Neural cell (in vitro differentiated cells): ENCODE measurements around the gene GRIN3B. TPM values are rescaled to one million over a fixed set of nuclear protein-coding genes. Genes with fewer than 3 reads are reported as not detected.

Experiments used
- H2AFZ ChIP-seq: fragments of 200-600, 300-800 bp; sonication (generic), shearing (Covaris generic); 2 replicates; pipeline ENCODE4 v1.6.0; 2014; ENCODE audit warnings: low read depth, mild to moderate bottlenecking, antibody characterized with exemption, low read length, moderate library complexity
- H3F3A ChIP-seq: fragments of 200-600 bp; shearing (Covaris generic); 2 replicates; pipeline ENCODE4 v1.6.1; 2016; ENCODE audit warnings: mild to moderate bottlenecking, moderate library complexity, mixed read lengths, antibody characterized with exemption, low read length; ENCODE audit not compliant: insufficient read depth, poor library complexity, severe bottlenecking
- H3K27ac ChIP-seq: fragments of 200-600, 300-800 bp; sonication (generic), shearing (Covaris generic); 2 replicates; pipeline ENCODE4 v1.5.1; 2014; ENCODE audit warnings: mild to moderate bottlenecking, low read length, moderate library complexity
- H3K27me3 ChIP-seq: fragments of 300-800, 200-600 bp; sonication (generic), shearing (Covaris generic); 2 replicates; pipeline ENCODE4 v1.6.0; 2014; ENCODE audit warnings: mild to moderate bottlenecking, low read depth, low read length, moderate library complexity; ENCODE audit not compliant: insufficient read depth
- H3K36me3 ChIP-seq: fragments of 300-800, 200-600 bp; sonication (generic), shearing (Covaris generic); 2 replicates; pipeline ENCODE4 v1.5.1; 2014; ENCODE audit warnings: mild to moderate bottlenecking, antibody characterized with exemption, low read length, moderate library complexity; ENCODE audit not compliant: insufficient read depth
- H3K4me2 ChIP-seq: fragments of 300-800, 200-600 bp; sonication (generic), shearing (Covaris generic); 2 replicates; pipeline ENCODE4 v1.6.0; 2014; ENCODE audit warnings: mild to moderate bottlenecking, low read length
- H3K4me3 ChIP-seq: fragments of 300-800, 200-600 bp; sonication (generic), shearing (Covaris generic); 2 replicates; pipeline ENCODE4 v1.5.1; 2014; ENCODE audit warnings: mild to moderate bottlenecking, low read length, moderate library complexity
- H3K79me2 ChIP-seq: fragments of 200-600 bp; shearing (Covaris generic); replicated peaks from 2 replicates; pipeline ENCODE4 v1.6.0; 2014; ENCODE audit warnings: mild to moderate bottlenecking, low read length, moderate library complexity; ENCODE audit not compliant: insufficient read depth
- H3K9ac ChIP-seq: fragments of 300-800, 200-600 bp; sonication (generic), shearing (Covaris generic); 2 replicates; pipeline ENCODE4 v1.6.1; 2016; ENCODE audit warnings: mild to moderate bottlenecking, low read length, mixed read lengths
- H3K9me2 ChIP-seq: fragments of 200-600 bp; shearing (Covaris generic); 2 replicates; pipeline ENCODE4 v1.6.1; 2016; ENCODE audit warnings: mild to moderate bottlenecking, low read length, mixed read lengths; ENCODE audit not compliant: insufficient read depth
- H3K9me3 ChIP-seq: fragments of 200-600, 300-800 bp; sonication (generic), shearing (Covaris generic); 2 replicates; pipeline ENCODE4 v1.6.1; 2016; ENCODE audit warnings: mild to moderate bottlenecking, mixed run types, low read length, moderate library complexity, mixed read lengths
- H4K20me1 ChIP-seq: fragments of 200-600 bp; shearing (Covaris generic); 2 replicates; pipeline ENCODE4 v1.6.1; 2016; ENCODE audit warnings: mild to moderate bottlenecking, mixed run types; ENCODE audit not compliant: insufficient read depth
- EP300 ChIP-seq: fragments of 450-650 bp; conservative IDR thresholded peaks from 2 replicates; pipeline ENCODE4 v1.6.1; 2014; ENCODE audit warnings: antibody characterized with exemption, mild to moderate bottlenecking, moderate library complexity; ENCODE audit not compliant: poor library complexity, severe bottlenecking
- EZH2 ChIP-seq: fragments of 200-600, 300-800 bp; shearing (Covaris generic), sonication (generic); IDR thresholded peaks from 2 replicates; pipeline ENCODE4 v1.6.1; 2014; ENCODE audit warnings: antibody characterized with exemption, low read length, borderline replicate concordance, mild to moderate bottlenecking; ENCODE audit not compliant: insufficient read depth, poor library complexity, severe bottlenecking
- MXI1 ChIP-seq: fragments of 450-650 bp; conservative IDR thresholded peaks from 2 replicates; pipeline ENCODE4 v1.6.1; 2014; ENCODE audit warnings: antibody characterized with exemption, mild to moderate bottlenecking; ENCODE audit not compliant: poor library complexity, severe bottlenecking
- POLR2AphosphoS5 ChIP-seq: IDR thresholded peaks from 2 replicates; pipeline ENCODE4 v1.6.1; 2012
- RAD21 ChIP-seq: fragments of 450-650 bp; conservative IDR thresholded peaks from 2 replicates; pipeline ENCODE4 v1.6.1; 2014; ENCODE audit warnings: antibody characterized with exemption, mild to moderate bottlenecking, moderate library complexity
- SMC3 ChIP-seq: fragments of 450-650 bp; conservative IDR thresholded peaks from 2 replicates; pipeline ENCODE4 v1.6.1; 2014; ENCODE audit warnings: antibody characterized with exemption, mild to moderate bottlenecking, moderate library complexity; ENCODE audit not compliant: poor library complexity
- TAF1 ChIP-seq: IDR thresholded peaks from 2 replicates; pipeline ENCODE4 v1.6.1; 2012; ENCODE audit warnings: low read depth
- polyA plus RNA-seq: library from polyadenylated mRNA; depleted of rRNA; stranded (reverse); fragments of >200 nt; gene quantifications from 2 replicates; pipeline ENCODE4 v1.2.3, GENCODE V29; 2014
- TF ChIP-seq, protein P1 (sequence below): IDR thresholded peaks from 2 replicates; pipeline ENCODE4 v1.6.1; 2012; ENCODE audit warnings: borderline replicate concordance
- TF ChIP-seq, protein P2 (sequence below): fragments of 450-650 bp; IDR thresholded peaks from 2 replicates; pipeline ENCODE4 v1.5.1; 2014; ENCODE audit warnings: antibody characterized with exemption, mild to moderate bottlenecking, moderate library complexity; ENCODE audit not compliant: poor library complexity, severe bottlenecking

The GRIN3B gene
- polyA plus RNA-seq, 1 donor from 2014 or later, result 0.46 TPM

DNA sequence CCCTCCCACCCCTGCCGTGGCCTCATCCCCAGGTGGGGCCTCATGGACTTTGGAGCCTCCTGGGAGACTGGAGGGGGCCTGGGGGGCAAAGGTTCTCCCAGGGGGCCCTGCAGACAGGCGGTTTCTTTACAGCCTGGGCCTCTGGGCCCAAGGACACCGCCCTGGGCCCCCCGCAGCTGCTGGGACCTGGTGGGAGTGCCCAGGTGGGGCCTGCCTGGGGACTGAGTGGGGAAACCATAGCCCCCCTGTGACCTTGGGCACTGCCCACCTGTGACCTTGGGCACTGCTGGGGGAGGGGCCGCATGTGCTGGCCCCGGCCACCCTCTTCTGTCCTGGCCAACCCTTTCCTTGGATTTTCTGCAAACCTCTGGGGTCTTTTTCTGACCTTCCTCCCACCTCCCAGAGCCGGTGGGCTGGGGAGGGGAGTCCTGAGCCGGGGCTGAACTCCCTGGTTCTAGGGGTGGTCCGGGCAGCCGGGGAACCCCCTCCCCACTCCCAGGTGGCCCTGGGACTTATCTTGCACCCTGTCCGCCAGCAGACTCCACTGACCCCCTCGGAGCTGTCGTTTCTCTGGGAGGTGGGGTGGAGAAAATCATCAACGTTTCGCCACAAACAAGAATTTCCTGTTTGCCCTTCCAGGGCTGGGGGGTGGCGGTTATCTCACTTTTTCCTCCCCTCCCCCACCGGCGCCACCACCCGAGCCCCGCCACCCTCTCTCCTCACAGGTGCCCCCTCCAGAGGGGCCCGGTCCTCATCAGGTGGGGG is 47.4 kb upstream of the GRIN3B start:
- Histone ChIP-seq H3K9me2 (no peaks in the 10 kb centered on the region), H3K79me2 (no peaks in the 10 kb centered on the region), H3K27ac (no peak overlapping the region), H3F3A (no peaks in the 10 kb centered on the region), H4K20me1 (no peaks in the 10 kb centered on the region), H3K9me3 (no peaks in the 10 kb centered on the region), H2AFZ (no peak overlapping the region), H3K4me3 (no peak overlapping the region), H3K9ac (no peak overlapping the region), H3K4me2 (no peak overlapping the region), H3K36me3 (no peaks in the 10 kb centered on the region), H3K27me3 (no peaks in the 10 kb centered on the region)
- TF ChIP-seq, protein P1, sequence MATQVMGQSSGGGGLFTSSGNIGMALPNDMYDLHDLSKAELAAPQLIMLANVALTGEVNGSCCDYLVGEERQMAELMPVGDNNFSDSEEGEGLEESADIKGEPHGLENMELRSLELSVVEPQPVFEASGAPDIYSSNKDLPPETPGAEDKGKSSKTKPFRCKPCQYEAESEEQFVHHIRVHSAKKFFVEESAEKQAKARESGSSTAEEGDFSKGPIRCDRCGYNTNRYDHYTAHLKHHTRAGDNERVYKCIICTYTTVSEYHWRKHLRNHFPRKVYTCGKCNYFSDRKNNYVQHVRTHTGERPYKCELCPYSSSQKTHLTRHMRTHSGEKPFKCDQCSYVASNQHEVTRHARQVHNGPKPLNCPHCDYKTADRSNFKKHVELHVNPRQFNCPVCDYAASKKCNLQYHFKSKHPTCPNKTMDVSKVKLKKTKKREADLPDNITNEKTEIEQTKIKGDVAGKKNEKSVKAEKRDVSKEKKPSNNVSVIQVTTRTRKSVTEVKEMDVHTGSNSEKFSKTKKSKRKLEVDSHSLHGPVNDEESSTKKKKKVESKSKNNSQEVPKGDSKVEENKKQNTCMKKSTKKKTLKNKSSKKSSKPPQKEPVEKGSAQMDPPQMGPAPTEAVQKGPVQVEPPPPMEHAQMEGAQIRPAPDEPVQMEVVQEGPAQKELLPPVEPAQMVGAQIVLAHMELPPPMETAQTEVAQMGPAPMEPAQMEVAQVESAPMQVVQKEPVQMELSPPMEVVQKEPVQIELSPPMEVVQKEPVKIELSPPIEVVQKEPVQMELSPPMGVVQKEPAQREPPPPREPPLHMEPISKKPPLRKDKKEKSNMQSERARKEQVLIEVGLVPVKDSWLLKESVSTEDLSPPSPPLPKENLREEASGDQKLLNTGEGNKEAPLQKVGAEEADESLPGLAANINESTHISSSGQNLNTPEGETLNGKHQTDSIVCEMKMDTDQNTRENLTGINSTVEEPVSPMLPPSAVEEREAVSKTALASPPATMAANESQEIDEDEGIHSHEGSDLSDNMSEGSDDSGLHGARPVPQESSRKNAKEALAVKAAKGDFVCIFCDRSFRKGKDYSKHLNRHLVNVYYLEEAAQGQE, result no peak
- TF ChIP-seq MXI1 (no peak), POLR2AphosphoS5 (no peak), EP300 (no peak), EZH2 (no peak), SMC3 (no peak), RAD21 (no peak)

DNA sequence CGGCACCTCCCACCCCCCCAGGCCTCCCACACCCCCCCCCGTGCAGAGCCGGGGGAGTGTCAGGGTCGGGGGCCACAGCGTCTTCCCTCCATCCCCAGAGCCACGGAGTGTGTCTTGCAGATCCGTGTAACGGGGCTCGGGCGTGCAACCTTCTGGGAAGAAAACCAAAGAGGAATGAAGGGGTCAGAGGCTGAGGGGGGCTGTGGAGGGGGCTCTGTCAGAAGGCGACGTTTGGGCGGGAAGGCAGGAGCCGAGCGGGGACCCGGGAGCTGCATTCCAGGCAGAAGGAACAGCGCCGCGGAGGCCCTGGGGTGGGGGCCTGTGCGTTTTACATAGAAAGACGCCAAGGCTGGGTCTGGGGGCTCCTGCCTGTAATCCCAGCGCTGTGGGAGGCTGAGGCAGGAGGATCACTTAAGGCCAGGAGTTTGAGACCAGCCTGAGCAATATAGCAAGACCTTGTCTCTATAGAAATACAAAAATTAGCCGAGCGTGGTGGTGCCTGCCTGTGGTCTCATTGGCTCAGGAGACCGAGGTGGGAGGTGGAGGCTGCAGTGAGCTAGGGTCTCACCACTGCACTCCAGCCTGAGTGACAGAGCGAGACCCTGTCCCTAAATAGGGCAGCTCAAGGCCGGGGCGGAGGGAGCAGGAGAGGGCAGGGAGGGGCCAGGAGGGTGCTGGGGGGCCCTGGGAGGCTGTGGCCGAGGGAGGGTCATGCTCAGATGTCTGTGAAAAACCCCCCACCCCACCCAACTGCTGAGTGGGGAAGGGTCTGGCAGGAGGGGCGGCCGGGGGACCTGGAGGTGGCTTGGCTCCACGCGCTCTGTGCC is 46.6 kb upstream of the GRIN3B start:
- Histone ChIP-seq H3K27me3 (no peaks in the 10 kb centered on the region), H3K36me3 (no peaks in the 10 kb centered on the region), H2AFZ (no peak overlapping the region), H3K9ac (no peak overlapping the region), H3K9me2 (no peaks in the 10 kb centered on the region), H3K4me2 (no peak overlapping the region), H3F3A (no peaks in the 10 kb centered on the region), H3K4me3 (no peak overlapping the region), H3K27ac (no peak overlapping the region), H4K20me1 (no peaks in the 10 kb centered on the region), H3K9me3 (no peaks in the 10 kb centered on the region), H3K79me2 (no peaks in the 10 kb centered on the region)
- TF ChIP-seq EP300 (no peak), POLR2AphosphoS5 (no peak)

DNA sequence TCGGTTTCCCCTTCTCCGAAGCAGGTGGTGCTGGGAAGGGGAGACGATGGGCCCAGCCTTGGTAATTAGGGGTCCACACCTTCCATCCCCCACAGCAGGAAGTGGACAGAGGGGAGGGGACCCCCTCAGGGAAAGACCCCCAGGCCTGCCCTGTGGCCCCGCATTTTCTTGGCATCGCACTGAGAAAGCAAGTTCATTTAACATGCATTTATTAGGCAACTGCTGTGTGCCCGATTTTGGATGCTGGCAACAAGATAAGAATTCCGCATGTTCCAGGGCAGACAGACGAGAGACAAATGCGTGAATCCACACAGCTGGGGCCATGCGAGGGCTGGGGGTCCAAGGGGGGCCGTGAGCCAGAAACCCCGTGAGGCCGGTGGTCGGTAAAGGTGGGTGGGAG is 45.9 kb upstream of the GRIN3B start:
- no peaks in the 10 kb centered on the region for H3K9me2 ChIP-seq
- H3K36me3 ChIP-seq, result no peaks in the 10 kb centered on the region
- H3K9ac ChIP-seq, result no peak overlapping the region
- H3K9me3 ChIP-seq, result no peaks in the 10 kb centered on the region
- TF ChIP-seq EZH2 (no peak), EP300 (no peak), SMC3 (no peak), MXI1 (no peak), POLR2AphosphoS5 (no peak), RAD21 (no peak), TAF1 (no peak)
- TF ChIP-seq, protein P1, result no peak
- TF ChIP-seq, protein P2, sequence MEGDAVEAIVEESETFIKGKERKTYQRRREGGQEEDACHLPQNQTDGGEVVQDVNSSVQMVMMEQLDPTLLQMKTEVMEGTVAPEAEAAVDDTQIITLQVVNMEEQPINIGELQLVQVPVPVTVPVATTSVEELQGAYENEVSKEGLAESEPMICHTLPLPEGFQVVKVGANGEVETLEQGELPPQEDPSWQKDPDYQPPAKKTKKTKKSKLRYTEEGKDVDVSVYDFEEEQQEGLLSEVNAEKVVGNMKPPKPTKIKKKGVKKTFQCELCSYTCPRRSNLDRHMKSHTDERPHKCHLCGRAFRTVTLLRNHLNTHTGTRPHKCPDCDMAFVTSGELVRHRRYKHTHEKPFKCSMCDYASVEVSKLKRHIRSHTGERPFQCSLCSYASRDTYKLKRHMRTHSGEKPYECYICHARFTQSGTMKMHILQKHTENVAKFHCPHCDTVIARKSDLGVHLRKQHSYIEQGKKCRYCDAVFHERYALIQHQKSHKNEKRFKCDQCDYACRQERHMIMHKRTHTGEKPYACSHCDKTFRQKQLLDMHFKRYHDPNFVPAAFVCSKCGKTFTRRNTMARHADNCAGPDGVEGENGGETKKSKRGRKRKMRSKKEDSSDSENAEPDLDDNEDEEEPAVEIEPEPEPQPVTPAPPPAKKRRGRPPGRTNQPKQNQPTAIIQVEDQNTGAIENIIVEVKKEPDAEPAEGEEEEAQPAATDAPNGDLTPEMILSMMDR, result no peak
- no peak overlapping the region for H3K27ac ChIP-seq
- H3K4me2 ChIP-seq, result no peak overlapping the region
- no peaks in the 10 kb centered on the region for H3K79me2 ChIP-seq
- H3F3A ChIP-seq, result no peaks in the 10 kb centered on the region
- no peak overlapping the region for H3K4me3 ChIP-seq
- H4K20me1 ChIP-seq, result no peaks in the 10 kb centered on the region
- no peaks in the 10 kb centered on the region for H3K27me3 ChIP-seq
- no peak overlapping the region for H2AFZ ChIP-seq
